Memory B cell (primary cell): Measurements from ENCODE around the gene PNMA8C.
A peak's percentile ranks its signal among the peaks of the same experiment; 100 is the strongest.
"Not testable (repeated sequence)": the region's sequence is repeated elsewhere in the genome, so short reads cannot be mapped to it uniquely, and the experiment has no call there.

Experiments
- ATAC-seq: fragments of 150-1000 bp; cut with Tn5 transposase; 2 replicates; pipeline ENCODE4 v1.10.0; 2021; ENCODE audit warnings: low read depth, mild to moderate bottlenecking, moderate library complexity
- DNase-seq, 2 donors: peaks; one replicate each; pipeline ENCODE4 v3.0.0; 2022; ENCODE audit warnings: low spot score in 2 of 2
- H3K27ac Mint-ChIP-seq: one replicate; pipeline ENCODE4 v1.8.0; 2022; ENCODE audit warnings: mild to moderate bottlenecking, moderate library complexity, mixed read lengths
- H3K27me3 Mint-ChIP-seq: one replicate; pipeline ENCODE4 v1.8.0; 2022; ENCODE audit warnings: mixed read lengths
- H3K36me3 Mint-ChIP-seq: one replicate; pipeline ENCODE4 v1.8.0; 2022; ENCODE audit warnings: mild to moderate bottlenecking, mixed read lengths
- H3K4me1 Mint-ChIP-seq: one replicate; pipeline ENCODE4 v1.8.0; 2022; ENCODE audit warnings: mixed read lengths
- H3K4me3 Mint-ChIP-seq: one replicate; pipeline ENCODE4 v1.8.0; 2022; ENCODE audit warnings: mild to moderate bottlenecking, moderate library complexity, mixed read lengths
- H3K9me3 Mint-ChIP-seq: one replicate; pipeline ENCODE4 v1.8.0; 2022; ENCODE audit warnings: mixed read lengths

Gene PNMA8C

GRCh38 chr19:46456930-46457329, 28.2 kb upstream of the PNMA8C start:
- Mint-ChIP-seq H3K27me3 (peaks cover 8% of the 10 kb centered on the region), H3K36me3 (no peaks in the 10 kb centered on the region), H3K4me3 (no peak overlapping the region), H3K4me1 (no peaks in the 10 kb centered on the region), H3K9me3 (no peaks in the 10 kb centered on the region), H3K27ac (no peak overlapping the region)
- ATAC-seq (no peak), DNase-seq (no peak)

GRCh38 chr19:46454244-46454643, 25.5 kb upstream of the PNMA8C start:
- DNase-seq (no peak), ATAC-seq (no peak)
- Mint-ChIP-seq H3K27me3 (peaks cover 10% of the 10 kb centered on the region), H3K9me3 (peaks cover 5% of the 10 kb centered on the region), H3K27ac (no peak overlapping the region), H3K36me3 (peaks cover 2% of the 10 kb centered on the region), H3K4me1 (no peaks in the 10 kb centered on the region), H3K4me3 (no peak overlapping the region)

GRCh38 chr19:46453661-46454060, 24.9 kb upstream of the PNMA8C start:
- DNase-seq = no peak
- Mint-ChIP-seq H3K36me3 (peaks cover 2% of the 10 kb centered on the region), H3K27ac (no peak overlapping the region), H3K27me3 (peaks cover 10% of the 10 kb centered on the region), H3K9me3 (peaks cover 6% of the 10 kb centered on the region), H3K4me3 (no peak overlapping the region), H3K4me1 (no peaks in the 10 kb centered on the region)
- no peak for ATAC-seq

GRCh38 chr19:46452186-46452585, 23.4 kb upstream of the PNMA8C start:
- Mint-ChIP-seq H3K27ac (no peak overlapping the region), H3K4me1 (no peaks in the 10 kb centered on the region), H3K4me3 (no peak overlapping the region), H3K36me3 (peaks cover 2% of the 10 kb centered on the region), H3K27me3 (peaks cover 4% of the 10 kb centered on the region), H3K9me3 (peaks cover 6% of the 10 kb centered on the region)
- DNase-seq (no peak), ATAC-seq (no peak)

GRCh38 chr19:46451352-46451751, 22.6 kb upstream of the PNMA8C start:
- Mint-ChIP-seq H3K9me3 (peaks cover 6% of the 10 kb centered on the region), H3K36me3 (peaks cover 2% of the 10 kb centered on the region), H3K4me1 (no peaks in the 10 kb centered on the region), H3K27me3 (peaks cover 4% of the 10 kb centered on the region), H3K27ac (no peak overlapping the region), H3K4me3 (no peak overlapping the region)
- ATAC-seq (no peak), DNase-seq (no peak)

- no peak for DNase-seq
- Mint-ChIP-seq H3K4me3 (no peak overlapping the region), H3K27me3 (peaks cover 6% of the 10 kb centered on the region), H3K36me3 (peaks cover 2% of the 10 kb centered on the region), H3K27ac (no peak overlapping the region), H3K9me3 (peaks cover 6% of the 10 kb centered on the region), H3K4me1 (no peaks in the 10 kb centered on the region)
- no peak for ATAC-seq
Measured at GRCh38 chr19:46450737-46451136, 22.0 kb upstream of the PNMA8C start.

- DNase-seq (no peak), ATAC-seq (no peak)
- Mint-ChIP-seq H3K36me3 (peaks cover 2% of the 10 kb centered on the region), H3K4me3 (no peak overlapping the region), H3K9me3 (peaks cover 6% of the 10 kb centered on the region), H3K27me3 (peaks cover 6% of the 10 kb centered on the region), H3K27ac (no peak overlapping the region), H3K4me1 (no peaks in the 10 kb centered on the region)
Measured at GRCh38 chr19:46449228-46449627, 20.5 kb upstream of the PNMA8C start.

- no peaks in the 10 kb centered on the region for H3K4me1 Mint-ChIP-seq
- H3K36me3 Mint-ChIP-seq = peaks cover 2% of the 10 kb centered on the region
- no peak for ATAC-seq
- H3K27ac Mint-ChIP-seq = no peak overlapping the region
- H3K27me3 Mint-ChIP-seq = peaks cover 6% of the 10 kb centered on the region
- no peak for DNase-seq
- no peak overlapping the region for H3K4me3 Mint-ChIP-seq
- H3K9me3 Mint-ChIP-seq = peaks cover 6% of the 10 kb centered on the region
Measured at GRCh38 chr19:46448601-46449000, 19.9 kb upstream of the PNMA8C start.

- peaks cover 6% of the 10 kb centered on the region for H3K27me3 Mint-ChIP-seq
- peaks cover 2% of the 10 kb centered on the region for H3K36me3 Mint-ChIP-seq
- no peak overlapping the region for H3K27ac Mint-ChIP-seq
- H3K4me1 Mint-ChIP-seq = peaks cover 4% of the 10 kb centered on the region
- ATAC-seq (no peak), DNase-seq (no peak)
- H3K9me3 Mint-ChIP-seq = peaks cover 6% of the 10 kb centered on the region
- no peak overlapping the region for H3K4me3 Mint-ChIP-seq
Measured at GRCh38 chr19:46447824-46448223, 19.1 kb upstream of the PNMA8C start.

GRCh38 chr19:46447006-46447405, 18.3 kb upstream of the PNMA8C start:
- Mint-ChIP-seq H3K4me3 (no peak overlapping the region), H3K9me3 (peaks cover 6% of the 10 kb centered on the region), H3K4me1 (peaks cover 4% of the 10 kb centered on the region), H3K27me3 (peaks cover 6% of the 10 kb centered on the region), H3K36me3 (peaks cover 2% of the 10 kb centered on the region), H3K27ac (no peak overlapping the region)
- ATAC-seq (peak; percentile 66), DNase-seq (no peak)

GRCh38 chr19:46446021-46446420, 17.3 kb upstream of the PNMA8C start:
- peaks cover 6% of the 10 kb centered on the region for H3K27me3 Mint-ChIP-seq
- peaks cover 2% of the 10 kb centered on the region for H3K36me3 Mint-ChIP-seq
- H3K9me3 Mint-ChIP-seq = peaks cover 6% of the 10 kb centered on the region
- H3K27ac Mint-ChIP-seq = no peak overlapping the region
- H3K4me3 Mint-ChIP-seq = no peak overlapping the region
- no peak for ATAC-seq
- no peak for DNase-seq
- peaks cover 4% of the 10 kb centered on the region for H3K4me1 Mint-ChIP-seq

GRCh38 chr19:46442808-46443450, 14.2 kb upstream of the PNMA8C start:
- Mint-ChIP-seq H3K36me3 (no peaks in the 10 kb centered on the region), H3K9me3 (no peaks in the 10 kb centered on the region), H3K4me1 (peaks cover 4% of the 10 kb centered on the region), H3K27ac (no peak overlapping the region), H3K27me3 (peaks cover 5% of the 10 kb centered on the region), H3K4me3 (no peak overlapping the region)
- ATAC-seq (no peak), DNase-seq (no peak)

- Mint-ChIP-seq H3K27ac (no peak overlapping the region), H3K4me3 (no peak overlapping the region), H3K4me1 (peaks cover 4% of the 10 kb centered on the region), H3K9me3 (no peaks in the 10 kb centered on the region), H3K36me3 (no peaks in the 10 kb centered on the region), H3K27me3 (peaks cover 5% of the 10 kb centered on the region)
- DNase-seq (no peak), ATAC-seq (no peak)
Measured at GRCh38 chr19:46441866-46442265, 13.1 kb upstream of the PNMA8C start.

- peaks cover 12% of the 10 kb centered on the region for H3K27me3 Mint-ChIP-seq
- not testable (repeated sequence) for H3K9me3 Mint-ChIP-seq
Measured at GRCh38 chr19:46435689-46436088, 7.0 kb upstream of the PNMA8C start.

GRCh38 chr19:46435009-46435408, 6.3 kb upstream of the PNMA8C start:
- H3K36me3 Mint-ChIP-seq = no peaks in the 10 kb centered on the region
- no peaks in the 10 kb centered on the region for H3K9me3 Mint-ChIP-seq
- peaks cover 17% of the 10 kb centered on the region for H3K27me3 Mint-ChIP-seq
- no peak overlapping the region for H3K4me3 Mint-ChIP-seq
- DNase-seq = no peak
- no peaks in the 10 kb centered on the region for H3K4me1 Mint-ChIP-seq
- no peak for ATAC-seq
- H3K27ac Mint-ChIP-seq = no peak overlapping the region

More at GRCh38 chr19:46435689-46436088, 7.0 kb upstream of the PNMA8C start:
- not testable (repeated sequence) for ATAC-seq, H3K4me3 Mint-ChIP-seq, H3K4me1 Mint-ChIP-seq, DNase-seq, H3K27ac Mint-ChIP-seq, H3K36me3 Mint-ChIP-seq
